B cell (primary cell): ENCODE data around the gene NGDN. TPM values are rescaled to one million over a fixed set of nuclear protein-coding genes. Genes with fewer than 3 reads are reported as not detected.

Source experiments
- ATAC-seq: fragments of 200-7000 bp; cut with Tn5 transposase; one replicate; pipeline ENCODE4 v1.10.0; 2021; ENCODE audit warnings: low read depth, mild to moderate bottlenecking, moderate number of reproducible peaks, moderate library complexity
- CTCF ChIA-PET: fragments of 350-600 bp; sonication (Branson Sonifier 250); formaldehyde crosslinking; loops from one replicate; lab custom pipeline; 2021; ENCODE audit warnings: antibody characterized with exemption, inconsistent platforms; lab: Charles Lee
- POLR2A ChIA-PET: fragments of 350-600 bp; sonication (Branson Sonifier 250); formaldehyde crosslinking; loops from one replicate; lab custom pipeline; 2021; ENCODE audit warnings: antibody characterized with exemption; lab: Charles Lee
- DNase-seq: peaks from one replicate; pipeline ENCODE4 v3.0.0; 2013
- H2AFZ ChIP-seq: 2 replicates; pipeline ENCODE4 v1.6.1; 2012; ENCODE audit warnings: mild to moderate bottlenecking, low read depth, low read length; ENCODE audit not compliant: insufficient read depth, poor library complexity, severe bottlenecking
- H3K27ac ChIP-seq, 2 donors: 1 replicate in 1 of 2; 2 replicates in 1 of 2; pipeline ENCODE4 v1.5.1; 2012 to 2013; ENCODE audit warnings: low read length in 2 of 2, mild to moderate bottlenecking in 2 of 2, moderate library complexity in 1 of 2
- H3K27me3 ChIP-seq, 4 experiments: fragments of 200-600 bp in 1 of 4; sonication (generic) in 1 of 4; replicated peaks in 1 of 4; 1 replicate in 2 of 4; 2 replicates in 2 of 4; pipeline versions ENCODE4 v1.6.1 to v1.7.0; 2013 to 2016; ENCODE audit warnings: low read length in 3 of 4, mild to moderate bottlenecking in 2 of 4, mixed read lengths in 1 of 4, moderate library complexity in 1 of 4; ENCODE audit not compliant: insufficient read depth in 4 of 4, control insufficient read depth in 3 of 4; ENCODE audit errors: control extremely low read depth in 1 of 4
- H3K36me3 ChIP-seq, 2 experiments: replicated peaks in 1 of 2; 1 replicate in 1 of 2; 2 replicates in 1 of 2; pipeline versions ENCODE4 v1.6.1 to v1.7.1; 2013; ENCODE audit warnings: low read length in 1 of 2; ENCODE audit not compliant: insufficient read depth in 2 of 2, control insufficient read depth in 1 of 2; ENCODE audit errors: control extremely low read depth in 1 of 2, extremely low read depth in 1 of 2
- H3K4me1 ChIP-seq, 2 donors: fragments of 200-600 bp in 1 of 2; sonication (generic) in 1 of 2; 1 replicate in 1 of 2; 2 replicates in 1 of 2; pipeline versions ENCODE4 v1.5.1 to v1.6.1; 2013 to 2017; ENCODE audit warnings: low read length in 2 of 2; ENCODE audit not compliant: control insufficient read depth in 2 of 2, insufficient read depth in 2 of 2
- H3K4me2 ChIP-seq: replicated peaks from 2 replicates; pipeline ENCODE3; 2012; ENCODE audit warnings: mild to moderate bottlenecking, low read depth, low read length; ENCODE audit not compliant: poor library complexity, severe bottlenecking
- H3K4me3 ChIP-seq, 5 experiments: fragments of 200-600 bp in 1 of 5; sonication (generic) in 1 of 5; 1 replicate in 3 of 5; 2 replicates in 2 of 5; pipeline versions ENCODE4 v1.5.1 to v1.7.0; 2011 to 2016; ENCODE audit warnings: low read length in 4 of 5, mild to moderate bottlenecking in 4 of 5, low read depth in 2 of 5, control low read depth in 1 of 5, moderate library complexity in 1 of 5; ENCODE audit not compliant: insufficient read depth in 1 of 5; ENCODE audit errors: control extremely low read depth in 1 of 5, extremely low read depth in 1 of 5
- H3K79me2 ChIP-seq: fragments of 200-600 bp; sonication (generic); one replicate; pipeline ENCODE4 v1.6.0; 2016; ENCODE audit warnings: low read length; ENCODE audit not compliant: control insufficient read depth, insufficient read depth
- H3K9ac ChIP-seq: fragments of 200-600 bp; sonication (generic); 2 replicates; pipeline ENCODE4 v1.6.1; 2017; ENCODE audit warnings: mild to moderate bottlenecking, low read length, moderate library complexity
- H3K9me3 ChIP-seq, 3 donors: one replicate each; pipeline versions ENCODE4 v1.6.1 to v1.7.1; 2013; ENCODE audit warnings: low read length in 2 of 3; ENCODE audit not compliant: control insufficient read depth in 2 of 3, insufficient read depth in 1 of 3; ENCODE audit errors: control extremely low read depth in 1 of 3
- H4K20me1 ChIP-seq: 2 replicates; pipeline ENCODE4 v1.6.0; 2012; ENCODE audit warnings: mild to moderate bottlenecking, low read length; ENCODE audit not compliant: insufficient read depth, control insufficient read depth, poor library complexity, severe bottlenecking
- H3K27ac Mint-ChIP-seq: one replicate; pipeline ENCODE4 v1.8.0; 2021; ENCODE audit warnings: mixed read lengths
- H3K27me3 Mint-ChIP-seq: one replicate; pipeline ENCODE4 v1.8.0; 2021; ENCODE audit warnings: mixed read lengths
- H3K4me1 Mint-ChIP-seq: one replicate; pipeline ENCODE4 v1.8.0; 2021; ENCODE audit warnings: mixed read lengths
- H3K4me3 Mint-ChIP-seq: one replicate; pipeline ENCODE4 v1.8.0; 2021; ENCODE audit warnings: mixed read lengths
- H3K9me3 Mint-ChIP-seq: one replicate; pipeline ENCODE4 v1.8.0; 2022; ENCODE audit warnings: mixed read lengths; ENCODE audit not compliant: insufficient read depth
- CTCF ChIP-seq: fragments of 200-600 bp; IDR thresholded peaks from one replicate; pipeline ENCODE4 v1.8.0; 2022; ENCODE audit warnings: antibody characterized with exemption, mild to moderate bottlenecking
- EZH2 ChIP-seq: IDR thresholded peaks from 2 replicates; pipeline ENCODE4 v1.6.1; 2012; ENCODE audit warnings: borderline replicate concordance, low read depth, mild to moderate bottlenecking, moderate library complexity, low read length; ENCODE audit not compliant: insufficient read depth, poor library complexity, severe bottlenecking
- WGBS: methylation state at CpG from one replicate; pipeline ENCODE4 v1.1.5; 2013; ENCODE audit warnings: missing lambda C conversion rate; ENCODE audit not compliant: insufficient coverage; 5-methylcytosine and 5-hydroxymethylcytosine counted together
- intact Hi-C: fragments of 100-400 bp; cut with micrococcal nuclease; formaldehyde crosslinking; loops from one replicate; pipeline ENCODE4 v1.10.0; 2022
- polyA plus RNA-seq: library from polyadenylated mRNA; depleted of rRNA; stranded (reverse); fragments of >200 nt; gene quantifications from 2 replicates; pipeline ENCODE4 v1.2.3, GENCODE V29; 2012
- total RNA-seq, 2 donors: library from RNA; stranded (reverse); fragments of 120-200 nt in 1 of 2; gene quantifications; 1 replicate in 1 of 2; 2 replicates in 1 of 2; pipeline versions ENCODE4 v1.2.3 to v1.2.4, GENCODE V29; 2013 to 2022

The NGDN gene
- total and polyA plus RNA-seq, 2 donors (not counting 1 experiment from before 2014, with no cell fraction given), result 66.7 to 81.8 TPM

GRCh38 chr14:23517650-23518326, 48.3 kb downstream of the NGDN start:
- ChIA-PET CTCF (interaction anchor here (1.2 kb wide), 1 partner anchor 40 kb away, joined by 6 read pairs; no protein-coding TSS in a partner anchor), POLR2A (no interaction called here)
- Histone ChIP-seq H3K4me1 (no peaks in the 10 kb centered on the region), H3K4me2 (no peak overlapping the region), H3K27me3 (no peaks in the 10 kb centered on the region), H3K79me2 (no peaks in the 10 kb centered on the region), H3K36me3 (no peaks in the 10 kb centered on the region), H3K9ac (no peak overlapping the region), H3K9me3 (no peaks in the 10 kb centered on the region), H3K4me3 (no peak overlapping the region), H2AFZ (no peak overlapping the region), H4K20me1 (no peaks in the 10 kb centered on the region), H3K27ac (no peak overlapping the region)
- TF ChIP-seq EZH2 (no peak), CTCF (no peak)
- no peaks in the 10 kb centered on the region for H3K27me3 Mint-ChIP-seq
- DNase-seq, result no peak
- no peaks in the 10 kb centered on the region for H3K9me3 Mint-ChIP-seq
- no peak overlapping the region for H3K4me3 Mint-ChIP-seq
- intact Hi-C loops, result no loop called here
- no peak for ATAC-seq
- H3K27ac Mint-ChIP-seq, result no peak overlapping the region
- 100% methylated on average over 1 of the region's 6 CpGs for WGBS
- H3K4me1 Mint-ChIP-seq, result no peaks in the 10 kb centered on the region

- H3K4me3 Mint-ChIP-seq, result no peak overlapping the region
- intact Hi-C loops, result no loop called here
- ChIA-PET POLR2A (no interaction called here), CTCF (no interaction called here)
- TF ChIP-seq EZH2, result no peak
- Histone ChIP-seq H3K9me3 (no peaks in the 10 kb centered on the region), H3K27me3 (no peaks in the 10 kb centered on the region), H3K9ac (no peak overlapping the region), H4K20me1 (no peaks in the 10 kb centered on the region), H3K4me1 (no peaks in the 10 kb centered on the region), H3K27ac (no peak overlapping the region), H2AFZ (no peak overlapping the region), H3K36me3 (no peaks in the 10 kb centered on the region), H3K79me2 (no peaks in the 10 kb centered on the region), H3K4me3 (no peak overlapping the region), H3K4me2 (no peak overlapping the region)
- ATAC-seq (no peak), DNase-seq (no peak)
- no peaks in the 10 kb centered on the region for H3K9me3 Mint-ChIP-seq
- H3K4me1 Mint-ChIP-seq, result no peaks in the 10 kb centered on the region
- H3K27ac Mint-ChIP-seq, result no peak overlapping the region
- H3K27me3 Mint-ChIP-seq, result no peaks in the 10 kb centered on the region
- WGBS, result 95% methylated on average over 4 of the region's 4 CpGs
Measured at GRCh38 chr14:23518709-23519108, 49.2 kb downstream of the NGDN start.
